GF-D8 (cell line): ENCODE results near the gene TRAPPC10.

Experiments
- DNase-seq: peaks from one replicate; lab custom pipeline; 2025; lab: John Stamatoyannopoulos, UW

TRAPPC10 gene

GRCh38 chr21:43981871-43982210, 30.3 kb upstream of the TRAPPC10 start:
- no peak for DNase-seq

DNA sequence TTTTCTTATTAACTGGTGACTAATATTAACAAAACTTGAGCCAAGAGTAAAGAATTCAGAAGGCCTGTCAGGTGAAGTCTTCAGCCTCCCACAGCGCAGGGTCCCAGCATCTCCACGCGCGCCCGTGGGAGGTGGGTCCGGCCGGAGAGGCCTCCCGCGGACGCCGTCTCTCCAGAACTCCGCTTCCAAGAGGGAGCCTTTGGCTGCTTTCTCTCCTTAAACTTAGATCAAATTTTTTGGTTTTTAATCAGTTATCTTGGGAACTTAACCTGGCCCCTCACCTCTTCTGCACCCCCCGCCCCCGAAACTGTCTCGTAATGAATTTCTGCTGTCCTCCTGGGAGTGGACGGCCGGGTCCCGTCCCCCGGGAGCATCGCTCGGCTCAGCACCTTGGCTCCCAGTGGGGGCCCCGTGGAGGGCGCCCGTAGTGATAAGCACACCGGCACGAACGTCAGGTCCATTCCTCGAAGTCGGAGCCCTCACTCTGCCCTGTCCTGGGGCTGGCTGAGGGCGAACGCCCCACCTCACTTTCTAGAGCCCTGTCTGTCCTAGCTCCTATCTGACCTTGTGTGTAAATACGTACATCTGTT, 29.5 kb upstream of the TRAPPC10 start:
- DNase-seq = no peak

GRCh38 chr21:43983390-43983789, 28.7 kb upstream of the TRAPPC10 start:
- no peak for DNase-seq

GRCh38 chr21:43983860-43984420, 28.2 kb upstream of the TRAPPC10 start:
- DNase-seq = no peak

- no peak for DNase-seq
These were observed 27.0 kb upstream of the TRAPPC10 start for GRCh38 chr21:43984905-43985689.

DNA sequence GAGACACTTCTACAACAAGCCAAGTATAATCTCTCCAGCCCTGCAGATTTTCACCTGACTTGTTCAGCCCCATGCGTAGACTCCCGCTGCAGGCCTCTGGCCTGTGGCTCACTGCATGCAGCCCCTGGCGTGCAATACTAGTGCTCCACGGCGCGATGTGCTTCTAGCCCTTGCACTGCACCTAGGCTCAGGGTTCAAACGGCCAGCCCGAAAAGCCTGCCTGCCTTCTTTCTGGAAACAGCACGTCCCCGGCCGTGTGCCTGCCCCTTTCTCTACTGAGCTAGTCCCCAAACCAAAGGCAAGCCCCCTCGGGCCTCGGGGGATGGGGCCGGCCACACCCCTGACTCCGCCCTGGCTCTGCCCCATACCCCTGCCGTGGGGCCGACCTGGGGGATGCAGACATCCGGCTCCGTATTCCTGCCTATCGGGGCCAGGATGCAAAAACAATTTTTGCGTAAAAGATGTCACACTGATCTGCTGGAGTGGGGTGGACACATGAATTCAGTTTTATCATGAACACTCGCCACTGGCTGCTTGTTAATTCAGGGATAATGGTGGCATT, 26.3 kb upstream of the TRAPPC10 start:
- no peak for DNase-seq

DNA sequence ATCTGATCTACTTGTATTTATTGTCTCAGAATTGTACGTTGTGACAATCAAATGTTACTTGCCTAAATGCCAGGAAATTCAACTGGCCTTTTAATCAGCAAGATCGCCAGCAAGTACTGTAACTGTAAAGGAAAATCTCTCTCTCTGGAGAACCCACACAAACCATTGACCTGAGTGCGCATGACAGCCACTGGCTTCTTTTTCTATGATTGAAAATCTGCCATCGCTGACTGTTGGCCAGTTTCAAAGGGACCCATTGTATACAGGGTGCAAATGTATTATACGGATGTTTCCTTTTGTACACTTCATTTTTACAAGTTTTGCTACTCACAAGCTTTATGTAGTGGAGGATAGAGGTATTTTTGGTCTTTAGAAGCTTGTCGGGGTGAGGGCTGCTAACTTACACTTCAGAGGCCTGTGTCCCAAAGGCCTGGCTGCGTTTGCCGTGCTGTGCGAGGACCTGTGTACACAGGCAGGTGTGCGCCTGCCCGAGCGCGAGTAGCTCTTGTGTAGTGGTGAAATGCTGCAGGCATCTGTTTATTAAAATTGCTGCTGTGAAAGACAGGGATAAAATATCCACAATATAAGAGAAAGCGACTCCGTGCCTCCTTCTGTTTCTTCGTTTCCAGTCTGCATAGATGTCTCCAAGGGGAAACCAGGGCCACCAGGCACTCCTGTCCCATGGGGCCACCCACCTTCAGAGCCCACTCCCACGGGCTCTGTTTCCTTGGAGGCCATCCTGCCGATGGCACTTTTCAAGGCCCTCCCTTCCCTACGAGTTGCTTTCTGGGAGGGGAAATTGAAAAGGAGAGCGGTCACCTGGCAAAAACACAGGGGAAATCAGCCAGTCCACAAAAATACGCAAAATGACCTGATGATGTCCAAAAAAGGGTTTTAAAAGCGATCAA, 25.3 kb upstream of the TRAPPC10 start:
- DNase-seq = no peak

DNA sequence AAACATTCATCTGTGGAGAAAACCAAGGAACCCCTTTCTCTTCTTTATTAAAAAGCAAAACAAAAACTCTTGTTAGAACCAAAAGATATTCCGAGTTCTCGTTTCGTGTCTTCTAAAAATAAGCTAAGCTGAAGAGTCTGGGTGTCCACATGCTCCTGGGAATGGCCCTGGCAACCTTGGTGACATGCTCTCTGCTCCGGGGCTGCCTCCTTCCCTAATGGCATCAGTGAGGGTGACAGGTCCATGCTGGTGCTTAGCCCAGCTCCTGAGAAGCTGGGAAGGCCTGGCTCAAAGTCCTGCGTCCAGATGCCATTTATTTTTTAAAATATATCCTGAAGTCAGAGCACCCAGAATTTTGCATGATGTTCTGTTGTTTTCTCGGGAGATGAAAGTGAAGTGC, 24.6 kb upstream of the TRAPPC10 start:
- no peak for DNase-seq

DNA sequence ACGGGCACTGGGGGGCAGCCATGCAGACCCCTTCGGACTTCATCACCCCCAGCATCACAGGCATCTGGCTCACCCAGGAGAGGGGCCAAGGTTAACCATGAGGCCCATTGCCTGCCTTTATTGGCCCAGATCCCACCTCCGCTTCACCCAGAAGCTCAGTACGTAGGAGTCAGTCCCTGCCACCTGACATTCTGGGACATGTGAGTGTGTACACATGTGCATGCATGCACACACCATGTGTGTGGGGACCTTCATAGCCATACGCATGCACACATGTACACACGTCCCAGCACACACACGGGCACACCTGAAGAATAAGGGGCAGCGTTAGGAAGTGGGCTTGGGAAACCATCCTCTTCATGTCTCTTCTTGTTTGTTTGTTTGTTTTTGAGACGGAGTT, 24.1 kb upstream of the TRAPPC10 start:
- DNase-seq = no peak

- DNase-seq = no peak
These were observed 23.4 kb upstream of the TRAPPC10 start for GRCh38 chr21:43988506-43989230.

DNA sequence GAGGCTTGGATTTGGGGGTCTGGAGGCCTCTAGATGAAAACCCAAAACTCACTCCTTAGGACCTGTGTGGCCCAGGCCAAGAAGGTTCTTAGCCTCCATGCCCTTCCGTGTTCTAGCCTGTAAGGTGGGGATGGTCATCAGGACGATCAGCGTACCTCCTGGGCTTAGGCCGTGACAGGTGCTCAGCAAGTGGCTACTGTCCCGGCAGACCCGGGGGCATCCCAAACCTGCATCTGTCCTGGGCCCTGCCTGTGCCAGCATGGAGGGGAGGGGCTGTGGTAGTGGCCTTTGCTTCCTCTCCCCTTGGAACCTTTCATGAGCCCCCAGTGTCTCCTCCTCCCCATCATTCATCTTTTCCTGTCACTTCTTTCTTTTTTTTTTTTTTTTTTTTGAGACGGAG, 22.7 kb upstream of the TRAPPC10 start:
- DNase-seq = no peak

DNA sequence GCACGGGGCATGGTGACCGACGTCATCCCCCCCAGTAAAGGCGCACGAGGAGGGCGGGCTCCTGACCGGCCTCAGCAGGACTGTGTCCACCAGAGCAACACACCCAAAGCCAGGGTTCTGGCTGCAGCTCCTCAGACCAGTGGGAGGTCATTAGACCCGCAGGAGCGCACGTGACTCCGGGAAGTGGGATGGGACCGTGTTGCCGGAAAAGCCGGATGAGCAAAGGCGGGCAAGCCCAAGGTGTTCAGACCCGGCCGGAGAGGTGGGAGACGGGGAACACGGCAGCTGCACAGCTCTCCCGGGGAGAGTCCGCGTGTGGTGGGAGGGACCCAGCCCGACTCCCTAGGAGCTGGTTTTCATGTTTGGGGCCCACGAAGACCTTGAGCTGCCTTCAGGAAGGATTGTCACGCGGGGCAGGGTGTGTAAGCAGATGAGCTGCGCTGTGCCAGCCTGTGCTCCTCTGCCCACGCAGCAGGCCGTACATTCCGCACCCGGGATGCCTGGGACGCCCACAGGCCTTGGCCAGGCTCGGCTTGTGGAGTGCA, 20.6 kb upstream of the TRAPPC10 start:
- no peak for DNase-seq

DNA sequence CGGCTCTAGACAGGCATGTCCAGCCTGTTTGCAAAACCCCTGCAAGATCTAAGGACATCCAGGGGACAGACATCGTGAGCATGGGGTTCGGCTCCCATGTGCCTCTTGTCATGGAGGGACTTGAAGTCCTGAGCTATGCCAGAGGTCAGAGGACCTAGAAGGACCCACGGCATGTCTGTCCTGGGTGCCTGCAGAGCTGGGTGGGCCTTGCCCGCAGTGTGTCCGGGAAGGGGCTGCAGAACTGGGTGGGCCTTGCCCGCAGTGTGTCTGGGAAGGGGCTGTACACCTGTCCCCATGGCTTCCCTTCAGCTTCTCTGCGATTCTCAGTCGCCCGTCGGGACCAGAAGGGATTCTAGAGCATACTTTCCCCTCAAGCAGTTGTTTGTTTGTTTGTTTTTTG, 20.0 kb upstream of the TRAPPC10 start:
- DNase-seq = no peak

DNA sequence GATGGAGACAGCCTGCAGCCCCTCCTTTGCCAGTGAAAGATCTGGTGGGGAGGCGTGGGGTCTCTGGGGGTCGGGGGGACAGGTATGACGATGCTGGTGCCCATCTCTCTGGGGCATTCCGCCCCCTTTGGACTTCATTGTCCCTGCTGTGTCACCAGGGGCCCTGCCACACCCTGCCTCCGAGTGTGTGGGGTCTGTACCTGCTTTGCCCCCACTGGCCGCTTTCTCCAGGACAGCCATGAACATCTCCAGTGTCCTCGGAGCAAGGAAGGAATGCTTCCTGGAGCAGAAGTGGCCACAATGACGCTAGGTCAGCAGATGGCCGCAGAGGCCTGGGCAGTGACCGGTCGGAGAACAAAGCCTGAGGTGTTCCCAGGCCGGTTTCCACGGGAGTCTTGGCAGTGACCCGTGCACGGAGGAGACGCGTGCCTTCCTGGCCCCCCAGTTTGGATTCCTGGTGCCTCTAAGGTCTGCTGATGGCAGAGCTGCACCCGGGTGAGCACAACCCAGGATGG, 18.6 kb upstream of the TRAPPC10 start:
- DNase-seq = no peak

DNA sequence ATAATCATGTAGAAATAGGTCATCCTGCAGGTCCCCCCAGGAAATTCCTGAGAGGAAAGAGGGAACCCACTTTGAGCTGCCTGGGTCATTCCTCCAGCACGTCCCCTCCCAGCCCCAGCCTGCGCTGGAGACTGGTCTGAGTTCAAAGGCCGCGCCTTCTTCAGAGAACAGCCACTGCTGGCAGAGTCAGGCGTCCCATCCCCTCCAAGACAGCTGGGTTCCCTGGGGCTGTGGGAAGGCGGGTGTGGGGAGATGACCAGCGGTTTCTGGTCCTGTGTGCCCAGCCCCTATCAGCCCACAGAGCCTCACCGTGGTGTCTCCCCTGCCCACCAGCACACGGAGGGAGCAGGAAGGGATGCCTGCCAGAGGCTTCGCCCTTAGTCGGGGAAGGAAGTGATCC, 18.0 kb upstream of the TRAPPC10 start:
- DNase-seq = no peak

GRCh38 chr21:43994646-43995045, 17.5 kb upstream of the TRAPPC10 start:
- DNase-seq = no peak

GRCh38 chr21:43995521-43996105, 16.5 kb upstream of the TRAPPC10 start:
- no peak for DNase-seq

GRCh38 chr21:43997766-43998742, 14.1 kb upstream of the TRAPPC10 start:
- DNase-seq = no peak

GRCh38 chr21:44000360-44000759, 11.7 kb upstream of the TRAPPC10 start:
- DNase-seq = no peak
